ENCODE measurements around the gene MDK.
A peak's percentile ranks its signal among the peaks of the same experiment; 100 is the strongest.

MDK gene

GRCh38 chr11:46381819-46382645, 563 bp downstream of the MDK start:
- no peak for DNase-seq (ENCODE audit: low read depth in 2 of 3, low spot score in 1 of 3)

GRCh38 chr11:46382646-46383403, 1.4 kb downstream of the MDK start:
- DNase-seq (ENCODE audit: low read depth in 2 of 3, low spot score in 1 of 3), result no peak

GRCh38 chr11:46383404-46383758, 1.9 kb downstream of the MDK start:
- no peak for DNase-seq (ENCODE audit: low read depth in 2 of 3, low spot score in 1 of 3)

GRCh38 chr11:46383974-46384701, 2.7 kb downstream of the MDK start:
- no peak for DNase-seq (ENCODE audit: low read depth in 2 of 3, low spot score in 1 of 3)

GRCh38 chr11:46385169-46386004, 3.9 kb downstream of the MDK start:
- DNase-seq (ENCODE audit: low read depth in 2 of 3, low spot score in 1 of 3), result no peak

- no peak for DNase-seq (ENCODE audit: low read depth in 2 of 3, low spot score in 1 of 3)
Observed at GRCh38 chr11:46386005-46386578, 4.6 kb downstream of the MDK start.

- no peak for DNase-seq (ENCODE audit: low read depth in 2 of 3, low spot score in 1 of 3)
Observed at GRCh38 chr11:46386674-46387073, 5.2 kb downstream of the MDK start.

GRCh38 chr11:46387456-46387855, 6.0 kb downstream of the MDK start:
- no peak for DNase-seq (ENCODE audit: low read depth in 2 of 3, low spot score in 1 of 3)

- no peak for DNase-seq (ENCODE audit: low read depth in 2 of 3, low spot score in 1 of 3)
Observed at GRCh38 chr11:46387919-46388618, 6.6 kb downstream of the MDK start.

- no peak for DNase-seq (ENCODE audit: low read depth in 2 of 3, low spot score in 1 of 3)
Observed at GRCh38 chr11:46388619-46389449, 7.4 kb downstream of the MDK start.

- DNase-seq (ENCODE audit: low read depth in 2 of 3, low spot score in 1 of 3), result peak; percentile 43 to 61 (median 55)
Observed at GRCh38 chr11:46389450-46390330, 8.2 kb downstream of the MDK start.

GRCh38 chr11:46390331-46391171, 9.1 kb downstream of the MDK start:
- no peak for DNase-seq (ENCODE audit: low read depth in 2 of 3, low spot score in 1 of 3)

GRCh38 chr11:46391186-46391577, 9.7 kb downstream of the MDK start:
- no peak for DNase-seq (ENCODE audit: low read depth in 2 of 3, low spot score in 1 of 3)

GRCh38 chr11:46391578-46392420, 10.3 kb downstream of the MDK start, which contains the start of gene CHRM4:
CHRM4 (minus strand) TSS chr11:46391776; CDS start chr11:46386557, 5,219 bp downstream.
- no peak for DNase-seq (ENCODE audit: low read depth in 2 of 3, low spot score in 1 of 3)

GRCh38 chr11:46392421-46393230, 11.2 kb downstream of the MDK start:
- DNase-seq (ENCODE audit: low read depth in 2 of 3, low spot score in 1 of 3), result peak; percentile 57 to 69 (median 64)

Measured in stimulated activated CD4-positive, alpha-beta T cell treated with anti-CD3 and anti-CD28 coated beads, Interleukin-12 subunit alpha, Interleukin-12 subunit beta, amount 100 ng/mL, for 48 hours (primary cell).